IMR-90 (cell line): ENCODE results near the gene ARHGEF10L.

Source experiments
- BHLHE40 ChIP-seq: fragments of 150-350 bp; IDR thresholded peaks from 2 replicates; pipeline ENCODE4 v1.6.1; 2016; ENCODE audit warnings: mild to moderate bottlenecking, low read depth, low read length
- CHD1 ChIP-seq: IDR thresholded peaks from 2 replicates; pipeline ENCODE4 v1.6.1; 2012; ENCODE audit warnings: low read depth, low read length, improper control_type of control experiment
- CTCF ChIP-seq: conservative IDR thresholded peaks from 2 replicates; pipeline ENCODE4 v1.5.1; 2012; ENCODE audit warnings: mild to moderate bottlenecking, low read depth, low read length, improper control_type of control experiment
- ELK1 ChIP-seq: fragments of 150-350 bp; IDR thresholded peaks from 2 replicates; pipeline ENCODE4 v1.6.1; 2016; ENCODE audit warnings: low read depth, mild to moderate bottlenecking, low read length, moderate library complexity, borderline replicate concordance
- FOS ChIP-seq: fragments of 150-350 bp; IDR thresholded peaks from 2 replicates; pipeline ENCODE4 v1.6.1; 2016; ENCODE audit warnings: low read depth, low read length
- NFE2L2 ChIP-seq: fragments of 150-350 bp; IDR thresholded peaks from 2 replicates; pipeline ENCODE4 v1.6.1; 2016; ENCODE audit warnings: low read depth, mild to moderate bottlenecking, low read length
- POLR2A ChIP-seq: IDR thresholded peaks from 2 replicates; pipeline ENCODE4 v1.6.1; 2012; ENCODE audit warnings: mild to moderate bottlenecking, low read depth, low read length
- RAD21 ChIP-seq: IDR thresholded peaks from 2 replicates; pipeline ENCODE4 v1.6.1; 2012; ENCODE audit warnings: low read length, improper control_type of control experiment
- USF2 ChIP-seq: fragments of 150-350 bp; IDR thresholded peaks from 2 replicates; pipeline ENCODE4 v1.6.1; 2017; ENCODE audit warnings: mild to moderate bottlenecking, antibody characterized with exemption, low read length, low read depth

- no peak for TF ChIP-seq CTCF
- TF ChIP-seq RAD21, result no peak
- TF ChIP-seq BHLHE40, result no peak
- no peak for TF ChIP-seq USF2
- TF ChIP-seq POLR2A, result no peak
- no peak for TF ChIP-seq FOS
- no peak for TF ChIP-seq ELK1
- no peak for TF ChIP-seq NFE2L2
- TF ChIP-seq CHD1, result no peak
Observed at GRCh38 chr1:17615959-17616358, 76.5 kb downstream of the ARHGEF10L start.
